ENCODE measurements around the gene IRGC.

DNA sequence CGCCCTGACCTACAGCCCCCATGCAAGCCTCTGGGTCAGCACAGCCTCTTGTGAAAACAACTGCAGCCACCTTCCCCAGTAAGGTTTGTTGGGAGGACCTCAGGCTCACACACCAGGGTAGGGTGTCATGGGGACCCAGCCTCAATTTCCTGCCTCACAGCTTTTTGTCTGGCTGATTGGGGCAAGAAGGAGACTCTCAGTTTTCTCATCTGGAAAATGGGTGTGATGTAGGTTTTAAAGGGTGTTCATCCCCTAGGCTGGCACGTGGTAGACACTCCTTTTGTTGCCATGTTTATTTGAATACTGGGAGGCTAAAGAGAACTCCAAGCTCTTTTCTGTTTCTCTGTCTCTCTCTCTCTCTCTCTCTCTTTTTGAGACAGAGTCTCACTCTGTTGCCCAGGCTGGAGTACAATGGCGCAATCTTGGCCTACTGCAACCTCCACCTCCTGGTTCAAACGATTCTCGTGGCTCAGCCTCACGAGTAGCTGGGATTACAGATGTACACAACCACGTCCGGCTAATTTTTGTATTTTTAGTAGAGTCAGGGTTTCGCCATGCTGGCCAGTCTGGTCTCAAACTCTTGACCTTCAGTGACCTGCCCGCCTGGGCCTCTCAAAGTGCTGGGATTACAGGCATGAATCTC is 27.7 kb upstream of the IRGC start:
- TF ChIP-seq, protein P1, sequence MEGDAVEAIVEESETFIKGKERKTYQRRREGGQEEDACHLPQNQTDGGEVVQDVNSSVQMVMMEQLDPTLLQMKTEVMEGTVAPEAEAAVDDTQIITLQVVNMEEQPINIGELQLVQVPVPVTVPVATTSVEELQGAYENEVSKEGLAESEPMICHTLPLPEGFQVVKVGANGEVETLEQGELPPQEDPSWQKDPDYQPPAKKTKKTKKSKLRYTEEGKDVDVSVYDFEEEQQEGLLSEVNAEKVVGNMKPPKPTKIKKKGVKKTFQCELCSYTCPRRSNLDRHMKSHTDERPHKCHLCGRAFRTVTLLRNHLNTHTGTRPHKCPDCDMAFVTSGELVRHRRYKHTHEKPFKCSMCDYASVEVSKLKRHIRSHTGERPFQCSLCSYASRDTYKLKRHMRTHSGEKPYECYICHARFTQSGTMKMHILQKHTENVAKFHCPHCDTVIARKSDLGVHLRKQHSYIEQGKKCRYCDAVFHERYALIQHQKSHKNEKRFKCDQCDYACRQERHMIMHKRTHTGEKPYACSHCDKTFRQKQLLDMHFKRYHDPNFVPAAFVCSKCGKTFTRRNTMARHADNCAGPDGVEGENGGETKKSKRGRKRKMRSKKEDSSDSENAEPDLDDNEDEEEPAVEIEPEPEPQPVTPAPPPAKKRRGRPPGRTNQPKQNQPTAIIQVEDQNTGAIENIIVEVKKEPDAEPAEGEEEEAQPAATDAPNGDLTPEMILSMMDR (IDR thresholded peaks at IDR 0.05) = no peak
- no peak for TF ChIP-seq POLR2A (IDR thresholded peaks at IDR 0.05)

Data from esophagus squamous epithelium (tissue), 4 donors.